HEK293 (cell line): Measurements from ENCODE around the gene MED23.

Experiments used
- CTCF ChIA-PET: fragments of 350-600 bp; formaldehyde crosslinking; extraction: SDS; loops from one replicate; lab custom pipeline; 2021; ENCODE audit warnings: antibody characterized with exemption; lab: Yijun Ruan, JAX
- POLR2A ChIA-PET: fragments of 300-600 bp; formaldehyde crosslinking; extraction: SDS; loops from one replicate; lab custom pipeline; 2020; ENCODE audit warnings: antibody characterized with exemption, inconsistent platforms; lab: Yijun Ruan, JAX
- H3K27ac ChIP-seq: fragments of 200-500 bp; sonication (Bioruptor generic); 2 replicates; pipeline ENCODE4 v1.5.1; 2014; ENCODE audit warnings: low read depth, low read length, control low read depth, inconsistent platforms; ENCODE audit errors: extremely low read depth
- H3K36me3 ChIP-seq, 2 experiments: fragments of 200-500 bp in 1 of 2; sonication (Bioruptor generic) in 1 of 2; 1 replicate in 1 of 2; 2 replicates in 1 of 2; pipeline ENCODE4 v1.5.1; 2014 to 2017; ENCODE audit warnings: inconsistent platforms in 2 of 2, low read length in 2 of 2; ENCODE audit not compliant: control insufficient read depth in 2 of 2, insufficient read depth in 1 of 2
- H3K4me1 ChIP-seq: fragments of 200-500 bp; sonication (Bioruptor generic); 2 replicates; pipeline ENCODE4 v1.5.1; 2014; ENCODE audit warnings: mild to moderate bottlenecking, low read length, inconsistent platforms; ENCODE audit not compliant: control insufficient read depth, insufficient read depth
- H3K4me3 ChIP-seq: 2 replicates; pipeline ENCODE4 v1.5.1; 2011; ENCODE audit warnings: low read depth, mild to moderate bottlenecking, control low read depth, low read length, moderate library complexity
- H3K9me3 ChIP-seq: fragments of 200-500 bp; sonication (Bioruptor generic); 2 replicates; pipeline ENCODE4 v1.5.1; 2014; ENCODE audit warnings: low read depth, low read length, inconsistent platforms; ENCODE audit not compliant: control insufficient read depth, insufficient read depth
- BCL11A ChIP-seq: fragments of 450-650 bp; formaldehyde crosslinking; IDR thresholded peaks from 2 replicates; pipeline ENCODE4 v1.5.1; 2016; ENCODE audit warnings: low read depth, missing biosample characterization, missing genetic modification characterization
- HOXA7 ChIP-seq: sonication (generic); formaldehyde crosslinking; IDR thresholded peaks from 2 replicates; pipeline ENCODE4 v1.8.1; 2022; ENCODE audit warnings: missing genetic modification reagents, borderline replicate concordance
- IKZF3 ChIP-seq: fragments of 450-650 bp; IDR thresholded peaks from 2 replicates; pipeline ENCODE4 v1.5.0; 2018; ENCODE audit warnings: missing biosample characterization, mild to moderate bottlenecking, missing genetic modification characterization, moderate library complexity
- REPIN1 ChIP-seq: fragments of 450-650 bp; formaldehyde crosslinking; IDR thresholded peaks from 2 replicates; pipeline ENCODE4 v1.5.1; 2017; ENCODE audit warnings: missing biosample characterization, missing genetic modification characterization, low read depth
- SCRT2 ChIP-seq: fragments of 450-650 bp; formaldehyde crosslinking; IDR thresholded peaks from 2 replicates; pipeline ENCODE4 v1.5.1; 2016; ENCODE audit warnings: missing biosample characterization, missing genetic modification characterization
- SP2 ChIP-seq: fragments of 450-650 bp; formaldehyde crosslinking; IDR thresholded peaks from 2 replicates; pipeline ENCODE4 v1.5.1; 2016; ENCODE audit warnings: missing biosample characterization, missing genetic modification characterization
- TRIM28 ChIP-seq: IDR thresholded peaks from 2 replicates; pipeline ENCODE4 v1.6.1; 2011; ENCODE audit warnings: low read length, control low read depth, borderline replicate concordance
- WT1 ChIP-seq: fragments of 450-650 bp; formaldehyde crosslinking; IDR thresholded peaks from 2 replicates; pipeline ENCODE4 v1.5.1; 2016; ENCODE audit warnings: missing biosample characterization, missing genetic modification characterization
- ZIC2 ChIP-seq: fragments of 450-650 bp; formaldehyde crosslinking; IDR thresholded peaks from 2 replicates; pipeline ENCODE4 v1.5.1; 2016; ENCODE audit warnings: missing biosample characterization, missing genetic modification characterization
- ZNF16 ChIP-seq: fragments of 450-650 bp; formaldehyde crosslinking; IDR thresholded peaks from 2 replicates; pipeline ENCODE4 v1.5.1; 2016; ENCODE audit warnings: low read depth, missing biosample characterization, missing genetic modification characterization
- ZNF23 ChIP-seq: fragments of 450-650 bp; formaldehyde crosslinking; IDR thresholded peaks from 2 replicates; pipeline ENCODE4 v1.5.1; 2016; ENCODE audit warnings: missing biosample characterization, missing genetic modification characterization, borderline replicate concordance
- ZNF266 ChIP-seq: fragments of 450-650 bp; formaldehyde crosslinking; IDR thresholded peaks from 2 replicates; pipeline ENCODE4 v1.5.1; 2016; ENCODE audit warnings: missing biosample characterization, missing genetic modification characterization, low read depth
- ZNF302 ChIP-seq: fragments of 450-650 bp; formaldehyde crosslinking; IDR thresholded peaks from 2 replicates; pipeline ENCODE4 v1.5.1; 2016; ENCODE audit warnings: missing biosample characterization, missing genetic modification characterization, low read depth
- ZNF510 ChIP-seq: fragments of 450-650 bp; formaldehyde crosslinking; IDR thresholded peaks from 2 replicates; pipeline ENCODE4 v1.5.1; 2018; ENCODE audit warnings: mild to moderate bottlenecking, missing genetic modification characterization, missing biosample characterization; ENCODE audit not compliant: insufficient replicate concordance
- ZNF521 ChIP-seq: fragments of 450-650 bp; formaldehyde crosslinking; IDR thresholded peaks from 2 replicates; pipeline ENCODE4 v1.5.1; 2017; ENCODE audit warnings: missing biosample characterization, mild to moderate bottlenecking, missing genetic modification characterization
- ZNF571 ChIP-seq: fragments of 450-650 bp; formaldehyde crosslinking; IDR thresholded peaks from 2 replicates; pipeline ENCODE4 v1.5.0; 2017; ENCODE audit warnings: missing biosample characterization, missing genetic modification characterization
- ZNF707 ChIP-seq: fragments of 450-650 bp; formaldehyde crosslinking; IDR thresholded peaks from 2 replicates; pipeline ENCODE4 v1.5.1; 2016; ENCODE audit warnings: missing biosample characterization, missing genetic modification characterization
- ZNF76 ChIP-seq: fragments of 450-650 bp; formaldehyde crosslinking; IDR thresholded peaks from 2 replicates; pipeline ENCODE4; 2016; ENCODE audit warnings: low read depth, missing biosample characterization, missing genetic modification characterization, borderline replicate concordance
- ZNF768 ChIP-seq: fragments of 450-650 bp; formaldehyde crosslinking; IDR thresholded peaks from 2 replicates; pipeline ENCODE4 v1.5.1; 2018; ENCODE audit warnings: missing biosample characterization, mild to moderate bottlenecking, missing genetic modification characterization
- TF ChIP-seq, protein P1 (sequence below): fragments of 450-650 bp; IDR thresholded peaks from 2 replicates; pipeline ENCODE4 v1.5.1; 2018; ENCODE audit warnings: missing biosample characterization, mild to moderate bottlenecking, missing genetic modification characterization
- TF ChIP-seq, protein P2 (sequence below): fragments of 450-650 bp; formaldehyde crosslinking; conservative IDR thresholded peaks from 2 replicates; pipeline ENCODE4 v1.5.1; 2016; ENCODE audit warnings: low read depth, missing biosample characterization, missing genetic modification characterization
- TF ChIP-seq, protein P3 (sequence below): fragments of 450-650 bp; formaldehyde crosslinking; IDR thresholded peaks from 2 replicates; pipeline ENCODE4 v1.5.1; 2016; ENCODE audit warnings: missing biosample characterization, missing genetic modification characterization
- TF ChIP-seq, protein P4 (sequence below): fragments of 450-650 bp; formaldehyde crosslinking; IDR thresholded peaks from 2 replicates; pipeline ENCODE4 v1.5.1; 2016; ENCODE audit warnings: missing biosample characterization, missing genetic modification characterization, low read depth

The MED23 gene

DNA sequence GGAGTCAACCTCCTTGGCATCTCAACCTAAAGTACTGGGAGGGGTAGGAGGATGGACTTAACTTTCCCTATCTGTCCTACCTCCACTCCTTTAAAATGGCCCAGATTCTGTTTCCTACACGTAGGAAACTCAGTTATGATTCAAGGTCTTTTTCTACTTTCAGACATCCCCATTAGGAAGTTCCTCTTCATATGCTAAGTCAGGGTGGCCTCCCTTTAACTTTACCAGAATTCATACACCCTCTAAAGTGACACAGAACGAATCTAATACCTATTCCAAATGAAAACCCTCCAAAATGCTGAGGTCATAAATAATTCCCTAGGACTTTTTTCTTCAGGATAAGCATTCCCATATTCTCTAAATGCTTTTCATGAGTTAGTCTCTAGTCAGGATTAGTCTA is 39.4 kb downstream of the MED23 start (continued):
- no peak for TF ChIP-seq HOXA7 (CRISPR knock-in tag)
- TF ChIP-seq, all 188 proteins: peak for 0

DNA sequence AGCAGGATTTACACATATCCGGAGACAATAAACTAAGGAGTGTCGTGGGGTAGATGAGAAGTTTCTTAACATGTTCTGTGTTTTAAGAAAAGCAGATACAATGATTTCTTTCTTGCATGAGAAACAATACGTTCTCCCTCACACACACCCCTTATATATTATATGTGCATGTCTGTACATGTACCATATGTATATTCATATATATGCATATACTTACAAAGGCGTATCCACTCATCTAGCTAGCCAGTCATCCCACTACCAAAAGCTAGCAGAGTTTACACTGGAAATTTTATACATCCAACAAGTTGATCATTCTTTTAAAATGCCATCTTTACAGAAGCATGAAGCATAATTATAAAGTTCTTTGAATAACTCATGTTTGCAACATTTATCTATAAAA is 40.1 kb downstream of the MED23 start:
- no peaks in the 10 kb centered on the region for H3K4me1 ChIP-seq
- CTCF ChIA-PET: interaction anchor here (1.6 kb wide), 1 partner anchor 40 kb away, joined by 4 read pairs; the partner anchor contains the start of gene MED23
- H3K27ac ChIP-seq: no peak overlapping the region
- no peak for TF ChIP-seq ZNF16 (tag by site-specific recombination)
- TF ChIP-seq REPIN1 (tag by site-specific recombination): no peak
- TF ChIP-seq ZNF302 (tag by site-specific recombination): no peak
- no peak for TF ChIP-seq ZNF707 (tag by site-specific recombination)
- TF ChIP-seq ZNF521 (tag by site-specific recombination): no peak
- TF ChIP-seq ZIC2 (tag by site-specific recombination): no peak
- no peak for TF ChIP-seq ZNF76 (tag by site-specific recombination)
- no peak for TF ChIP-seq IKZF3 (tag by site-specific recombination)
- no peak for TF ChIP-seq ZNF768 (tag by site-specific recombination)
- no peak for TF ChIP-seq ZNF571 (tag by site-specific recombination)
- TF ChIP-seq WT1 (tag by site-specific recombination): no peak
- TF ChIP-seq, protein P1, sequence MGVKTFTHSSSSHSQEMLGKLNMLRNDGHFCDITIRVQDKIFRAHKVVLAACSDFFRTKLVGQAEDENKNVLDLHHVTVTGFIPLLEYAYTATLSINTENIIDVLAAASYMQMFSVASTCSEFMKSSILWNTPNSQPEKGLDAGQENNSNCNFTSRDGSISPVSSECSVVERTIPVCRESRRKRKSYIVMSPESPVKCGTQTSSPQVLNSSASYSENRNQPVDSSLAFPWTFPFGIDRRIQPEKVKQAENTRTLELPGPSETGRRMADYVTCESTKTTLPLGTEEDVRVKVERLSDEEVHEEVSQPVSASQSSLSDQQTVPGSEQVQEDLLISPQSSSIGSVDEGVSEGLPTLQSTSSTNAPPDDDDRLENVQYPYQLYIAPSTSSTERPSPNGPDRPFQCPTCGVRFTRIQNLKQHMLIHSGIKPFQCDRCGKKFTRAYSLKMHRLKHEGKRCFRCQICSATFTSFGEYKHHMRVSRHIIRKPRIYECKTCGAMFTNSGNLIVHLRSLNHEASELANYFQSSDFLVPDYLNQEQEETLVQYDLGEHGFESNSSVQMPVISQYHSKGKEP (tag by site-specific recombination): no peak
- no peaks in the 10 kb centered on the region for H3K9me3 ChIP-seq
- H3K4me3 ChIP-seq: no peak overlapping the region
- peaks cover 57 to 90% of the 10 kb centered on the region in 2 experiments for H3K36me3 ChIP-seq
- POLR2A ChIA-PET: no interaction called here

DNA sequence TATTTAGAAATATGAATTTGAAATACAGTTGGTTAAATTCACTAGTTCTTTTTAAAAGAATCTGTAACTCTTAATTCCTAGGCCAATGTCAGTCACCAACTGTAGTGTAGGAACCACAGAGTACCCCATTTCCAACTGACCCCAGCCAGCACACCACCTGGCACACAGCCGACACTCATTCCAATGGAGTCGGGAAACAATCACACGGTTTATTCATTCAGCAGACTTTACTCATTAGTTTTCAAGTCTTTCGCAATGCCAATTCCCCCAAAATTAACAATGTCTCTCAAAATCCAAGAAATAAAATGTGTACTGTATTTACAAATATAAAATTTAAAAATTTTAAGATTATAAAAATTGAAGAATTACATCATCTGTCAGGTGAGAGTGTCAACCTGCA is 41.5 kb downstream of the MED23 start:
- POLR2A ChIA-PET: no interaction called here
- no peaks in the 10 kb centered on the region for H3K4me1 ChIP-seq
- CTCF ChIA-PET: interaction anchor here (1.8 kb wide), 1 partner anchor 40 kb away, joined by 4 read pairs; no protein-coding TSS in a partner anchor
- H3K36me3 ChIP-seq: peaks cover 62 to 87% of the 10 kb centered on the region in 2 experiments
- H3K9me3 ChIP-seq: no peaks in the 10 kb centered on the region
- no peak overlapping the region for H3K27ac ChIP-seq
- H3K4me3 ChIP-seq: no peak overlapping the region
- no peak for TF ChIP-seq ZNF510 (tag by site-specific recombination)
- TF ChIP-seq TRIM28: no peak
- TF ChIP-seq SP2: no peak
- no peak for TF ChIP-seq SCRT2 (tag by site-specific recombination)
- TF ChIP-seq ZNF266 (tag by site-specific recombination): no peak
- TF ChIP-seq, protein P2, sequence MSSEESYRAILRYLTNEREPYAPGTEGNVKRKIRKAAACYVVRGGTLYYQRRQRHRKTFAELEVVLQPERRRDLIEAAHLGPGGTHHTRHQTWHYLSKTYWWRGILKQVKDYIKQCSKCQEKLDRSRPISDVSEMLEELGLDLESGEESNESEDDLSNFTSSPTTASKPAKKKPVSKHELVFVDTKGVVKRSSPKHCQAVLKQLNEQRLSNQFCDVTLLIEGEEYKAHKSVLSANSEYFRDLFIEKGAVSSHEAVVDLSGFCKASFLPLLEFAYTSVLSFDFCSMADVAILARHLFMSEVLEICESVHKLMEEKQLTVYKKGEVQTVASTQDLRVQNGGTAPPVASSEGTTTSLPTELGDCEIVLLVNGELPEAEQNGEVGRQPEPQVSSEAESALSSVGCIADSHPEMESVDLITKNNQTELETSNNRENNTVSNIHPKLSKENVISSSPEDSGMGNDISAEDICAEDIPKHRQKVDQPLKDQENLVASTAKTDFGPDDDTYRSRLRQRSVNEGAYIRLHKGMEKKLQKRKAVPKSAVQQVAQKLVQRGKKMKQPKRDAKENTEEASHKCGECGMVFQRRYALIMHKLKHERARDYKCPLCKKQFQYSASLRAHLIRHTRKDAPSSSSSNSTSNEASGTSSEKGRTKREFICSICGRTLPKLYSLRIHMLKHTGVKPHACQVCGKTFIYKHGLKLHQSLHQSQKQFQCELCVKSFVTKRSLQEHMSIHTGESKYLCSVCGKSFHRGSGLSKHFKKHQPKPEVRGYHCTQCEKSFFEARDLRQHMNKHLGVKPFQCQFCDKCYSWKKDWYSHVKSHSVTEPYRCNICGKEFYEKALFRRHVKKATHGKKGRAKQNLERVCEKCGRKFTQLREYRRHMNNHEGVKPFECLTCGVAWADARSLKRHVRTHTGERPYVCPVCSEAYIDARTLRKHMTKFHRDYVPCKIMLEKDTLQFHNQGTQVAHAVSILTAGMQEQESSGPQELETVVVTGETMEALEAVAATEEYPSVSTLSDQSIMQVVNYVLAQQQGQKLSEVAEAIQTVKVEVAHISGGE (tag by site-specific recombination): no peak
- TF ChIP-seq, protein P3, sequence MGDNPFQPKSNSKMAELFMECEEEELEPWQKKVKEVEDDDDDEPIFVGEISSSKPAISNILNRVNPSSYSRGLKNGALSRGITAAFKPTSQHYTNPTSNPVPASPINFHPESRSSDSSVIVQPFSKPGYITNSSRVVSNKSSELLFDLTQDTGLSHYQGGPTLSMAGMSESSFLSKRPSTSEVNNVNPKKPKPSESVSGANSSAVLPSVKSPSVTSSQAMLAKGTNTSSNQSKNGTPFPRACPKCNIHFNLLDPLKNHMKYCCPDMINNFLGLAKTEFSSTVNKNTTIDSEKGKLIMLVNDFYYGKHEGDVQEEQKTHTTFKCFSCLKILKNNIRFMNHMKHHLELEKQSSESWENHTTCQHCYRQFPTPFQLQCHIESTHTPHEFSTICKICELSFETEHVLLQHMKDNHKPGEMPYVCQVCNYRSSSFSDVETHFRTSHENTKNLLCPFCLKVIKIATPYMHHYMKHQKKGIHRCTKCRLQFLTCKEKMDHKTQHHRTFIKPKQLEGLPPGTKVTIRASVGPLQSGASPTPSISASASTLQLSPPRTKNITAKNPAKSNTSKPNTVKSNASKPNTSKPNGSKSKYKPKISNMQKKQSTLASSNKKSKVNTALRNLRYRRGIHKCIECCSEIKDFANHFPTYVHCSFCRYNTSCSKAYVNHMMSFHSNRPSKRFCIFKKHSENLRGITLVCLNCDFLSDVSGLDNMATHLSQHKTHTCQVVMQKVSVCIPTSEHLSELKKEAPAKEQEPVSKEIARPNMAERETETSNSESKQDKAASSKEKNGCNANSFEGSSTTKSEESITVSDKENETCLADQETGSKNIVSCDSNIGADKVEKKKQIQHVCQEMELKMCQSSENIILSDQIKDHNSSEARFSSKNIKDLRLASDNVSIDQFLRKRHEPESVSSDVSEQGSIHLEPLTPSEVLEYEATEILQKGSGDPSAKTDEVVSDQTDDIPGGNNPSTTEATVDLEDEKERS: no peak
- TF ChIP-seq, protein P4, sequence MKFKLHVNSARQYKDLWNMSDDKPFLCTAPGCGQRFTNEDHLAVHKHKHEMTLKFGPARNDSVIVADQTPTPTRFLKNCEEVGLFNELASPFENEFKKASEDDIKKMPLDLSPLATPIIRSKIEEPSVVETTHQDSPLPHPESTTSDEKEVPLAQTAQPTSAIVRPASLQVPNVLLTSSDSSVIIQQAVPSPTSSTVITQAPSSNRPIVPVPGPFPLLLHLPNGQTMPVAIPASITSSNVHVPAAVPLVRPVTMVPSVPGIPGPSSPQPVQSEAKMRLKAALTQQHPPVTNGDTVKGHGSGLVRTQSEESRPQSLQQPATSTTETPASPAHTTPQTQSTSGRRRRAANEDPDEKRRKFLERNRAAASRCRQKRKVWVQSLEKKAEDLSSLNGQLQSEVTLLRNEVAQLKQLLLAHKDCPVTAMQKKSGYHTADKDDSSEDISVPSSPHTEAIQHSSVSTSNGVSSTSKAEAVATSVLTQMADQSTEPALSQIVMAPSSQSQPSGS (tag by site-specific recombination): no peak
- TF ChIP-seq ZNF23 (tag by site-specific recombination): no peak
- no peak for TF ChIP-seq BCL11A (tag by site-specific recombination)
